NCI-H526 (cell line): Measurements from ENCODE around the gene CD59.
"Not testable (repeated sequence)": the region's sequence is repeated elsewhere in the genome, so short reads cannot be mapped to it uniquely, and the experiment has no call there.

ENCODE experiments used
- DNase-seq, 2 experiments: peaks; one replicate each; lab custom pipeline; 2025; lab: John Stamatoyannopoulos, UW

The CD59 gene

GRCh38 chr11:33713151-33713855 is 22.9 kb downstream of the CD59 start:
- peak; percentile 38 to 51 for DNase-seq

DNA sequence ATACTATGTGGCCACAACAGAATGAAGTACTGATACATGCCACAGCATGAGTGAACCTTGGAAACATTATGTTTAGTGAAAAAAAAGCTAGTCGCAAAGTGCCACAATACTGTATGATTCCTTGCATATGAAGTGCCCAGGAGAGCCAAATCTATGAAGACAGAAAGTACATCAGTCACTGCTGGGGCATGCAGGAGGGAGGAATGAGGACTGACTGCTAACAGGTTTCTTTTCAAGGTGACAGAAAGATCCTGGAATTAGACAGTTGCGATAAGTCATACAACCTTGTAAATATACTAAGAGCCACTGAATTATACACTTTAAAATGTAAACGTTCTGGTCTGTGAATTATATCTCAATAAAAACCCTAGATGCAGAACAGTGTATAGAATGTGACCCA is 23.8 kb downstream of the CD59 start:
- DNase-seq, result no peak

- DNase-seq, result no peak
These were observed 26.8 kb downstream of the CD59 start for GRCh38 chr11:33709466-33709865.

- DNase-seq, result no peak
These were observed 27.2 kb downstream of the CD59 start for GRCh38 chr11:33708985-33709384.

GRCh38 chr11:33707831-33708230 is 28.4 kb downstream of the CD59 start:
- DNase-seq, result not testable (repeated sequence)

DNA sequence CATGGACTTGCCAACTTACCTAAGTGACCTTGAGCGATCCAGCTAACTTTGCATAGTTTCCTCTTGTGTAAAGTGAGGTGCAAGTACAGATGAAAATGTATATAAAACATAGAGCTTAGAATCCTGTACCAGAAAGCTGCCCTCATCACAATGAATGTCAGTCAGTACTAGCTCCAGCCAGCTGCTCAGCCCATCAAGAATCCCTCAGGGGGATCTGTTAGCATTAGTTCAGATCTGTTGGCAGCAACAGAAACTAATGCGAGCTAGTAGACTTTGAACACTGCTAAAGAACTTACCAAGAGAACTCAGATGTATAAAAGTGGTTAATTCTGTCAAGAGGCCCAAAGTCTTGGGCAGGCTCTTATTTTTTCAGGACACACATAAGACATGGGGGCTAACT is 29.3 kb downstream of the CD59 start:
- DNase-seq, result no peak

DNA sequence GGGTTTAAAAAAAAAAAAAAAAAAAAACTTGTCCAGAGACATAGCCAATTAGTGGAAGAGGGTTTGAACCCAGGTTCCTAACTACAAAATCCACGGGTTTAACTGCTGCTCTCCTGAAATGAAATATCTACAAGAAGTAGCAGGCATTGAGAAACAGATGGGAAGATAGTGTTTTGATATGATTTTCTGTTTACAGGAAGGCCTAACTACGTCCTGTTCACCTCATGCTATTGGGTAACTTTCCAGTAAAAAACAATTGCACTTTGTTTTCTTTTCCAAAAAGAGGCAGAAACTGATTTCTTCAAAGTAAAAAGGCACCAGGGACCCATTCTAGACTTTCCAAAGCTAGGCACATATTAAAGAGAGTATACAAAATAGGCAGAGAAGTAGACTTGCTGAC is 29.7 kb downstream of the CD59 start:
- DNase-seq, result no peak

GRCh38 chr11:33704240-33705002 is 31.8 kb downstream of the CD59 start:
- no peak for DNase-seq

DNA sequence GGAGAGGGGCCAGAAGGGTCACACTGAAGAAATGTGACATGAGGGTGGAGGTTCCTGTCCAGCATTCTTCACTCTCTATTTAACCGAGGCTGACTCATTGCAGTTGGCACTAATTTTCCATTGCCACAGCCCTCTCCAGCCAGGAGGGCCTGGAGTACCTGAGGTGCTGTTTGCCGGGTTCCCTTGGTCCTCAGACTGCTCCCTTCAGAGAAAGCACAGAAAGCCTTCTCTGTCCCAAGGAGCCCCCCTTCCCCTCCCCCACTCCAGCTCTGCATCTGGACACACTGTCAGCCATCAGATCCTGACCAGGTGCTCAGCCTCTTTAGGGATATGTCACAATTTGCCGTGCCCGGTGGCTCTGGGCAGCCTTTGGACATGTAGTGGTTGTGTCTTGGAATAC is 32.4 kb downstream of the CD59 start:
- no peak for DNase-seq

DNA sequence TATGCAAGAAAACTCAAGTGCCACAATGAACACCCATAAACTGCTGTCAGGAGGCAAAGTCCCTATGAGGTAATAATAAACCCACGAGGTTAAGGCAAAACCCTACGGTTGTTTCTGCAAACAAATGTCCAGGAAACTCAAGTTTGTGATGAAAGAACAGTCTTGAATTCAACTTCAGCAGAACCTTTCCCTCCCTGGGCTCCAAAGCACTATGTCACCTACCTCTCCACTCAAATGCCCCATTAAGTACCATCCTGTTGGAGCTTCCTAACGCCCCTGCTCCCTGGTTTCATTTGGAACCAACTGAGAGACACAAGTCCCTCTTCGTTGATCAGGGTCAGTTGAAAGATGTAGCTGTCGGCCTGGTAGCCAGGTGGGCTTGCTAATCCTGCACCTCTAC is 33.0 kb downstream of the CD59 start:
- no peak for DNase-seq

DNA sequence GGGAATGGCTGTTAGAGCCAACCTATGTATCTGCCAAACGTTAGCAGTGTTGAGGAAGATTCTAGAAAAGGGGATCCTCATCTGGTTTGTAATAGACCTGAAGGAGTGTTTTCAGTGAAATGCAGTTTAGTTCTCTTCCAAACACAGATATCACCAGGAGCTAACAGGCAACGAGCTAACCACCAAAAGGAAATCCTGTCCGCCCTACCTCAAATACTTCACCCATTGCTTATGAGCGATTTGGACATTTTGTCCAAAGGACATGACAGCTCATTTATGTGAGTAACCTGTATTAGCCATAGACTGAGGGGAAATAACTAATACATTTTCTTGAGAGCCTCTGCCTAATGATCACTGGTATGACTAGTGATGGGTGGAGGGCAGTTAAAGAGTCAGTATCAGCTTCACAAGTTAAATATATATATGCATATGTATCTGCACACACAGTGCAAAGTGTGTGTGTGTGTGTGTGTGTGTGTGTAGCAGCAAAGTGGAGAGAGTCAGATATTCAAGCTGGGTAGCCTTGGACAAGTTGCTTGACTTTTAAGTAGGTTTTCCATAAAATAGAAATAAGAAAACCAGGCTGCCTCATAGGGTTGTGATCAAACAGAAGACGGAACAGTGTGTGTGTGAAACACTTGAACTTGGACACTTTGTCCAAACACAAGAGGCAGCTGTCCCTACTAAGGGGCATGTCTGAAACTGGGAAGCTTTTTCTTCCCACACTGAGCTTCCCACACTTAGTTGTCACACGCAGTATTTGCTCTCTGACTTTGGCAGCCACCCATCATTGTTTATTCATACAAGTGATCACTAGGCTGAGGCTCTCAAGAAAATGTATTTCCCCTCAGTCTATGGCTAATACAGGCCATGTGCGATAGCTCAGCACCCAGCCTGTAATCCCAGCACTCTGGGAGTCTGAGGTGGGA is 34.7 kb downstream of the CD59 start:
- peak in 1 of 2 experiments; percentile 7 for DNase-seq

GRCh38 chr11:33700502-33701271 is 35.5 kb downstream of the CD59 start, which contains the start of gene C11orf91:
C11orf91 (minus strand) TSS chr11:33700826; CDS start chr11:33700740, 86 bp downstream.
- peak; percentile 80 to 98 for DNase-seq

GRCh38 chr11:33700063-33700501 is 36.1 kb downstream of the CD59 start:
- no peak for DNase-seq

- no peak for DNase-seq
These were observed 36.6 kb downstream of the CD59 start for GRCh38 chr11:33699515-33700062.

DNA sequence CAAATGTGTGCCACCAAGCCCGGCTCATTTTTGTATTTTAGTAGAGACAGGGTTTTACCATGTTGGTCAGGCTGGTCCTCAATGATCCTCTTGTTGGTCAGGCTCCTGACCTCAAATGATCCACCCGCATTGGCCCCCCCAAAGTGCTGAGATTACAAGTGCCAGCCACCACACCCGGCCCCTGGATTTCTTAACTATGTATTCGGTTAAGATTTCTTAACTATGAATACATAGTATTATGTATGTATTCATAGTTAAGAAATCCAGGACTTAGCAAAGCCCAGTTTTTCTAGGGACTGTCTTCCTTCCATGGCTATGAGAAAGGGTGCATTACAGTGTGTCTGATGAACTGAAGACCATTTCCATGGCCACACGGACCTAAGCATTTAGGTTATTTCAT is 37.3 kb downstream of the CD59 start:
- DNase-seq, result no peak

- DNase-seq, result no peak
These were observed 38.2 kb downstream of the CD59 start for GRCh38 chr11:33697997-33698396.

DNA sequence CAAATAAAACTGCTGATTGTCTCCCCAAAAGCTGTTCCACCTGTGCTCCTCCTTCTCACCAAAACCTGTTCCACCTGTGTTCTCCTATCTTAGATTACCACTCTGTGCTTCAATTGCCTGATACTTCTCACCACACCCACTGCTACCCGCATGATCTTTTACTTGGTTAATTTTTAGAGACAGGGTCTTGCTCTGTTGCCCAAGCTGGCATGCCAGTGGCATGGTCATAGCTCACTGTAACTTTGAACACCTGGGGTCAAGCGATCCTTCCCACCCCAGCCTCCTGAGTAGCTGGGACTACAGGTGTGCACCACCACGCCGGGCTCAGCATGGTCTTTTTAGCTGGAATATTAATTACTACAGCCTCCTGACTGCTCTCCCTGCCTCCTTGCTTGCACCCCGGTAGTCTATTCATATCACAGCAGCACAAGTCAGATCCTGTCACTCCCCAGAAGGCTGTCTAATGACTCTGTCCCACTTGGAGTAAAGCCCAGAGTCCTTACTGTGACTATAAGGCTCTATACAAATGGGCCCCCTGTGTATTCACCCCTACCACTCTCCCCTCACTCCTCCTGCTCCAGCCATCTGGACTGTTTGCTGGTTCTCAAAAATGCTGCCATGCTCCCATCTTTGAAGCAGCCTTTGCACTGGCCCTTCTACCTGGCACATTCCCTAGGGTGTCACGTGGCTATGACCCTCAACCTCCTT is 39.1 kb downstream of the CD59 start:
- no peak for DNase-seq

- no peak for DNase-seq
These were observed 39.8 kb downstream of the CD59 start for GRCh38 chr11:33696411-33696810.

DNA sequence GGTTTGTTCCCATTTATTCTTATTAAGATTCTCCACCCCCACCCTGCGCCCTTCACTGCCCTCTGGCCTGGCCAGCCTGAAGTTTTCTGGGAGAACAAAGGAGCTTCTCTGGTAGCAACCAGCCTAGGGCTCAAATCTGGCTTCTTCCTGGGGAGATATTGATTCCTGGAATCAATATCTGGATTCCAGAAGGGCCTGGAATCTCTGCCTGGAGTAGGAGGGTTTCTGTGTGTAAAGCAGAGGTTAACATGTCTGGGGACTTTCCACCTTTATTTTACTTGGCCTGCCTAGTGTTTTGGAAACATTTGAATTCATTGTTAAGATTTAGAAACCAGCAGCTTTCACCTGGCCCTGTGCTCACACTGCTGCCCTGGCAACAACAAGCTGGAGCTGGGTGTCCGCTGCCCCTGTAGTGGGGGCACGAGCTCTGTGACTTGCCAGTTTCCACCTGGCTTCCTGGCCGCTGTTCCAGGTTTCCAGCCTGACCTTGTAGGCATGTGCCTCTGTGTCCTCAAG is 41.1 kb downstream of the CD59 start:
- DNase-seq, result no peak

- no peak for DNase-seq
These were observed 41.7 kb downstream of the CD59 start for GRCh38 chr11:33694346-33695050.
